Neuronal stem cell (in vitro differentiated cells): ENCODE data around the gene C4orf36.

Source experiments
- DNase-seq: peaks from one replicate; pipeline ENCODE4 v3.0.0-alpha.2; 2013; ENCODE audit warnings: low spot score
- H2AFZ ChIP-seq: one replicate; pipeline ENCODE4 v1.6.1; 2013; ENCODE audit warnings: mild to moderate bottlenecking, low read length, inconsistent platforms
- H2AK5ac ChIP-seq: 2 replicates; pipeline ENCODE4 v1.6.1; 2013; ENCODE audit warnings: low read depth, mild to moderate bottlenecking, inconsistent platforms, low read length, moderate library complexity, mixed read lengths
- H2BK120ac ChIP-seq: 2 replicates; pipeline ENCODE4 v1.6.1; 2013; ENCODE audit warnings: low read depth, mild to moderate bottlenecking, inconsistent platforms, low read length, moderate library complexity, mixed read lengths
- H2BK12ac ChIP-seq: one replicate; pipeline ENCODE4 v1.6.1; 2013; ENCODE audit warnings: low read length, inconsistent platforms
- H2BK15ac ChIP-seq: 2 replicates; pipeline ENCODE4 v1.6.1; 2013; ENCODE audit warnings: mild to moderate bottlenecking, low read length, inconsistent platforms, mixed read lengths
- H2BK5ac ChIP-seq: one replicate; pipeline ENCODE4 v1.6.1; 2013; ENCODE audit warnings: inconsistent platforms, mild to moderate bottlenecking, low read length, moderate library complexity
- H3K14ac ChIP-seq: one replicate; pipeline ENCODE4 v1.6.1; 2013; ENCODE audit warnings: low read length, inconsistent platforms
- H3K18ac ChIP-seq: 2 replicates; pipeline ENCODE4 v1.6.1; 2013; ENCODE audit warnings: low read length, inconsistent platforms
- H3K23ac ChIP-seq: 2 replicates; pipeline ENCODE4 v1.6.1; 2013; ENCODE audit warnings: low read depth, mild to moderate bottlenecking, mixed read lengths, low read length, inconsistent platforms; ENCODE audit not compliant: poor library complexity
- H3K27ac ChIP-seq: replicated peaks from 3 replicates; pipeline ENCODE4 v1.5.1; 2013; ENCODE audit warnings: low read length, inconsistent platforms
- H3K27me3 ChIP-seq, 3 experiments: 2 replicates each; pipeline ENCODE4 v1.6.1; 2013; ENCODE audit warnings: low read length in 3 of 3, mild to moderate bottlenecking in 2 of 3, inconsistent platforms in 1 of 3, low read depth in 1 of 3, mixed read lengths in 1 of 3, moderate library complexity in 1 of 3; ENCODE audit not compliant: control insufficient read depth in 3 of 3, insufficient read depth in 3 of 3
- H3K36me3 ChIP-seq, 2 donors: replicated peaks in 1 of 2; 2 replicates each; pipeline ENCODE4 v1.6.1; 2013; ENCODE audit warnings: low read length in 2 of 2; ENCODE audit not compliant: control insufficient read depth in 2 of 2, insufficient read depth in 2 of 2
- H3K4ac ChIP-seq: 2 replicates; pipeline ENCODE4 v1.6.1; 2013; ENCODE audit warnings: inconsistent platforms, mild to moderate bottlenecking, low read length, moderate library complexity
- H3K4me1 ChIP-seq, 2 donors: 1 replicate in 1 of 2; 2 replicates in 1 of 2; pipeline ENCODE4 v1.6.1; 2013; ENCODE audit warnings: low read length in 2 of 2, low read depth in 1 of 2; ENCODE audit not compliant: control insufficient read depth in 2 of 2, insufficient read depth in 1 of 2
- H3K4me2 ChIP-seq: one replicate; pipeline ENCODE4 v1.6.1; 2013; ENCODE audit warnings: mild to moderate bottlenecking, low read length, inconsistent platforms; ENCODE audit not compliant: insufficient read depth, poor library complexity, severe bottlenecking
- H3K4me3 ChIP-seq, 2 donors: 2 replicates each; pipeline ENCODE4 v1.5.1; 2013; ENCODE audit warnings: low read length in 2 of 2, mild to moderate bottlenecking in 2 of 2, inconsistent platforms in 1 of 2, moderate library complexity in 1 of 2
- H3K79me1 ChIP-seq: one replicate; pipeline ENCODE4 v1.6.1; 2013; ENCODE audit warnings: low read depth, mild to moderate bottlenecking, inconsistent platforms, low read length, moderate library complexity
- H3K9ac ChIP-seq: one replicate; pipeline ENCODE4 v1.6.1; 2013; ENCODE audit warnings: mild to moderate bottlenecking, low read depth, low read length, inconsistent platforms; ENCODE audit not compliant: poor library complexity
- H3K9me3 ChIP-seq, 2 donors: replicated peaks in 1 of 2; 2 replicates each; pipeline versions ENCODE3 to v1.6.1; 2013; ENCODE audit warnings: low read length in 2 of 2, mild to moderate bottlenecking in 2 of 2, inconsistent platforms in 1 of 2, low read depth in 1 of 2, mixed read lengths in 1 of 2, moderate library complexity in 1 of 2; ENCODE audit not compliant: control insufficient read depth in 2 of 2, insufficient read depth in 1 of 2
- H4K8ac ChIP-seq: one replicate; pipeline ENCODE4 v1.6.1; 2013; ENCODE audit warnings: low read depth, mild to moderate bottlenecking, inconsistent platforms, low read length, moderate library complexity
- H4K91ac ChIP-seq: one replicate; pipeline ENCODE4 v1.6.1; 2013; ENCODE audit warnings: low read length, low read depth, mild to moderate bottlenecking, inconsistent platforms; ENCODE audit not compliant: poor library complexity
- WGBS, 2 donors: extraction: QIAGEN DNeasy Blood & Tissue Kit; methylation state at CpG; one replicate each; pipeline ENCODE4 v1.1.7; 2013; ENCODE audit warnings: missing lambda C conversion rate in 2 of 2, mixed read lengths in 1 of 2; ENCODE audit not compliant: insufficient read length in 2 of 2, insufficient replicate concordance in 1 of 2; ENCODE audit errors: extremely low coverage in 2 of 2; 5-methylcytosine and 5-hydroxymethylcytosine counted together

The C4orf36 gene

GRCh38 chr4:86872135-86872534 lies 20.1 kb downstream of the C4orf36 start:
- no peak overlapping the region for H3K4ac ChIP-seq
- no peak overlapping the region for H3K23ac ChIP-seq
- DNase-seq, result no peak
- no peak overlapping the region for H3K18ac ChIP-seq
- H3K4me1 ChIP-seq, result no peaks in the 10 kb centered on the region
- no peaks in the 10 kb centered on the region for H3K79me1 ChIP-seq
- no peak overlapping the region for H2AFZ ChIP-seq
- H4K8ac ChIP-seq, result no peak overlapping the region
- no peaks in the 10 kb centered on the region for H3K9me3 ChIP-seq
- H3K4me3 ChIP-seq, result no peak overlapping the region
- no peaks in the 10 kb centered on the region for H3K36me3 ChIP-seq
- H2BK15ac ChIP-seq, result no peak overlapping the region
- H3K27ac ChIP-seq, result no peak overlapping the region
- WGBS, 2 donors, result no CpG with 5 or more reads among the region's 4 CpGs
- no peak overlapping the region for H3K4me2 ChIP-seq
- H2AK5ac ChIP-seq, result no peak overlapping the region
- H2BK12ac ChIP-seq, result no peak overlapping the region
- H2BK120ac ChIP-seq, result no peak overlapping the region
- no peak overlapping the region for H2BK5ac ChIP-seq
- no peak overlapping the region for H4K91ac ChIP-seq
- H3K9ac ChIP-seq, result no peak overlapping the region
- H3K14ac ChIP-seq, result no peak overlapping the region
- H3K27me3 ChIP-seq, result no peaks in the 10 kb centered on the region

DNA sequence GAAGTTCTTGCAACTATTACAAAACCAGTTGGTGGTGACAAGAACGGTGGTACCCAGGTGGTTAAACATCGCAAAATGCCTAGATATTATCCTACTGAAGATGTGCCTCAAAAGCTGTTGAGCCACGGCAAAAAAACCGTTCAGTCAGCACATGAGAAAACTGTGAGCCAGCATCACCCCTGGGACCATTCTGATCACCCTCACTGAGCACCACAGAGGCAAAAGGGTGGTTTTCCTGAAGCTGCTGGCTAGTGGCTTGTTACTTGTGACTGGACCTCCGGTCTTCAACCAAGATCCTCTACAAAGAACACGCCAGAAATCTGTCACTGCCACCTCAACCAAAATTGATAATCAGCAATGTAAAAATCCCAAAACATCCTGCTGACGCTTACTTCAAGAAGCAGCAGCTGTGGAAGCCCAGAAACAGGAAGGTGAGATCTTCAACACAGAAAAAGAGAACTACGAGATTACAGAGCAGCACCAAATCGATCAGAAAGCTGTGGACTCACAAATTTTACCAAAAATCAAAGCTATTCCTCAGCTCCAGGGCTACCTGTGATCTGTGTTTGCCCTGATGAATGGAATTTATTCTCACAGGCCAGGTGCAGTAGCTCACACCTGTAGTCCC lies 21.7 kb downstream of the C4orf36 start:
- Histone ChIP-seq H3K4me3 (no peak overlapping the region), H2BK120ac (no peak overlapping the region), H3K18ac (no peak overlapping the region), H4K8ac (no peak overlapping the region), H3K9ac (no peak overlapping the region), H3K79me1 (no peaks in the 10 kb centered on the region), H2BK15ac (no peak overlapping the region), H3K27ac (no peak overlapping the region), H3K27me3 (no peaks in the 10 kb centered on the region), H4K91ac (no peak overlapping the region), H3K9me3 (no peaks in the 10 kb centered on the region), H3K23ac (no peak overlapping the region), H3K4ac (no peak overlapping the region), H2BK5ac (no peak overlapping the region), H3K4me2 (no peak overlapping the region), H3K4me1 (no peaks in the 10 kb centered on the region), H3K36me3 (no peaks in the 10 kb centered on the region), H2AK5ac (no peak overlapping the region), H2BK12ac (no peak overlapping the region), H2AFZ (no peak overlapping the region), H3K14ac (no peak overlapping the region)
- no peak for DNase-seq
- no CpG with 5 or more reads among the region's 9 CpGs for WGBS, 2 donors

DNA sequence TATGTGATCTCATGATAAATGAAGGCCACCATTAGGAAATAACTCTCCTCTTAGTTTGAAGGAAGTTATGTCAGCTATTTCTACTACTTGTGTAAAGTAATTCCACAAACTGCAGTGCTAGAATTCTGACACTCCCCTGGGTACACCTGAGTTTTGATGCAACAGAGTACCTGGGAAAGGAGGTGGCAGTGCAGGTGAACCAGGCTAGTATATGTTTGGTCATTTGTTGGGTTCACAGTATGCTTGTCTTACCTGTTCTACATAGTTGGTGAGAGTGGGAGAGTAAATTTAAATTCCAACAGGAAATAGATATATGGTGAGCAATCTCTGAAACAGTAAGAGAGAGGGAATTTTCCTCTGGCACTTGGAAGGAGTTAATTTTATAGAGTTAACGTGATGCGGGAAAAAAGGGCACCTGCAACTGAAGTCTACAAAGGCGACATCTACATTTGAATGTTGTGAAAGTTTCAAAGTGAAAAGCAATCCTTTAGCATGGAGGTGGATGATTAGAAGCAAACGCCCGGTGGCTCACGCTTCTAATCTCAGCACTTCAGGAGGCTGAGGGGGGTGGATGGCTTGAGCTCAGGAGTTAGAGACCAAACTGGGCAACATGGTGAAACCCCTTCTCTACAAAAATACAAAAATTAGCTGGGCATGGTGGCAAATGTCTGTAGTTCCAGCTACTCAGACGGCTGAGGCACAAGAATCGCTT lies 34.7 kb downstream of the C4orf36 start:
- Histone ChIP-seq H2BK5ac (no peak overlapping the region), H3K36me3 (no peaks in the 10 kb centered on the region), H2AK5ac (no peak overlapping the region), H3K4ac (no peak overlapping the region), H3K9ac (no peak overlapping the region), H3K4me3 (no peak overlapping the region), H4K91ac (no peak overlapping the region), H2AFZ (no peak overlapping the region), H3K79me1 (no peaks in the 10 kb centered on the region), H3K27ac (no peak overlapping the region), H3K4me2 (no peak overlapping the region), H2BK12ac (no peak overlapping the region), H3K27me3 (no peaks in the 10 kb centered on the region), H3K4me1 (no peaks in the 10 kb centered on the region), H3K23ac (no peak overlapping the region), H4K8ac (no peak overlapping the region), H2BK120ac (no peak overlapping the region), H2BK15ac (no peak overlapping the region), H3K9me3 (no peaks in the 10 kb centered on the region), H3K14ac (no peak overlapping the region), H3K18ac (no peak overlapping the region)
- WGBS, 2 donors, result no CpG with 5 or more reads among the region's 8 CpGs
- no peak for DNase-seq

DNA sequence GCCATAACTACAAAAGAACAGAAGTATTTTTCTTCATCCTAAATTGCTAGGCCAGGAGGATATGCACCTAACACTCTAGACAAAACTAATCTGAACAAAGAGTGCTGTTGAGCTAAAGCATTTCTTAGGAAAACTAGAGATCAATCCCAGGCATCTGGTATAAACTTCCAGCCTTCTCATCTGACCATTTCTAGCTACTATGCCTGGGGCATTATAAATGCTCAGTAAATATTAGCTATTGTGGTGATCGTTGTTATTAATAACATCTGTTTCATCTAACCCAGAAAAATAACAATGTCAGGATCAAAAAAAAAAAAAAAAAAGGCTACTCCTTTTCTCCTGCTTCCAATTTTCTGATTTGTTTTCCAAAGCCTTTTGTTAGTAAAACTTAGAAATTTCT lies 35.3 kb downstream of the C4orf36 start:
- Histone ChIP-seq H2BK12ac (no peak overlapping the region), H3K4me1 (no peaks in the 10 kb centered on the region), H2AFZ (no peak overlapping the region), H3K4me3 (no peak overlapping the region), H3K14ac (no peak overlapping the region), H2BK15ac (no peak overlapping the region), H3K79me1 (no peaks in the 10 kb centered on the region), H4K8ac (no peak overlapping the region), H2BK5ac (no peak overlapping the region), H3K23ac (no peak overlapping the region), H3K9me3 (no peaks in the 10 kb centered on the region), H3K4me2 (no peak overlapping the region), H3K9ac (no peak overlapping the region), H3K18ac (no peak overlapping the region), H4K91ac (no peak overlapping the region), H3K27ac (no peak overlapping the region), H2AK5ac (no peak overlapping the region), H3K4ac (no peak overlapping the region), H2BK120ac (no peak overlapping the region), H3K36me3 (no peaks in the 10 kb centered on the region), H3K27me3 (no peaks in the 10 kb centered on the region)
- no peak for DNase-seq
- no CpG with 5 or more reads among the region's 1 CpG for WGBS, 2 donors
